IPS-NIHi7 (cell line): ENCODE data around the gene ZC3H18.
A peak's percentile ranks its signal among the peaks of the same experiment; 100 is the strongest.

Experiments used
- DNase-seq: peaks from one replicate; pipeline ENCODE4 v3.0.0; 2012; ENCODE audit warnings: mixed read lengths; ENCODE audit errors: extremely low spot score

Gene ZC3H18

DNA sequence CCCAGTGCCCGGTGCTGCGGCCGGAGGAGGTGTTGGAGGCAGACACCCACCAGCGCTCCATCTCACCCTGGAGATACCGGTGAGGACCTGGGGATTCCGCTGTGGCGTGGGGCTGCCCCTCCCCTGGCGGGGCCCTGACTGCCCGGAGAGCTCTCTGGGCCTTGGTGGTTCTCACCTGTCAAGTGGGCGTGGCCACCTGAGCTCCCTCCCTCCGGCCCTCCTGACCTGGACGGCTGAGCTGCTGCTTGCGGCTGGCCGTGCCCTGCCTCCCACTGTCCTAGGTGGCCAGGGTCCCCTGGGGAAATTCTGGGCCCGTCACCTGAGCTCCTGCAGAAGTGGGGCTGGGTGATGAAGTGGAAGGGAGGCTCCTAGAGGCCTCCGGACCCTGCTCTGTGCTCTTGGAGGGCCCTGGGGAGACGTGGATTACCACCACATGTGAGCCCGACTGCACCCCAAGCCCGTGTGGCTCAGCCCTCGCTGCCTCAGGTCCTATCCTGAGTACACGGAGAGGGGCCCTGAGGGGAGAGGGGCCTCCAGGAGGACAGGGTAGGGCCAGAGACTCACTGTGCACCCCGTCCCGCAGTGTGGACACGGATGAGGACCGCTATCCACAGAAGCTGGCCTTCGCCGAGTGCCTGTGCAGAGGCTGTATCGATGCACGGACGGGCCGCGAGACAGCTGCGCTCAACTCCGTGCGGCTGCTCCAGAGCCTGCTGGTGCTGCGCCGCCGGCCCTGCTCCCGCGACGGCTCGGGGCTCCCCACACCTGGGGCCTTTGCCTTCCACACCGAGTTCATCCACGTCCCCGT is 69.2 kb downstream of the ZC3H18 start:
- peak; percentile 84 for DNase-seq

DNA sequence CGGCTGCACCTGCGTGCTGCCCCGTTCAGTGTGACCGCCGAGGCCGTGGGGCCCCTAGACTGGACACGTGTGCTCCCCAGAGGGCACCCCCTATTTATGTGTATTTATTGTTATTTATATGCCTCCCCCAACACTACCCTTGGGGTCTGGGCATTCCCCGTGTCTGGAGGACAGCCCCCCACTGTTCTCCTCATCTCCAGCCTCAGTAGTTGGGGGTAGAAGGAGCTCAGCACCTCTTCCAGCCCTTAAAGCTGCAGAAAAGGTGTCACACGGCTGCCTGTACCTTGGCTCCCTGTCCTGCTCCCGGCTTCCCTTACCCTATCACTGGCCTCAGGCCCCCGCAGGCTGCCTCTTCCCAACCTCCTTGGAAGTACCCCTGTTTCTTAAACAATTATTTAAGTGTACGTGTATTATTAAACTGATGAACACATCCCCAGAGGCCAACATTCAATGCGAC is 69.9 kb downstream of the ZC3H18 start:
- DNase-seq: no peak

DNA sequence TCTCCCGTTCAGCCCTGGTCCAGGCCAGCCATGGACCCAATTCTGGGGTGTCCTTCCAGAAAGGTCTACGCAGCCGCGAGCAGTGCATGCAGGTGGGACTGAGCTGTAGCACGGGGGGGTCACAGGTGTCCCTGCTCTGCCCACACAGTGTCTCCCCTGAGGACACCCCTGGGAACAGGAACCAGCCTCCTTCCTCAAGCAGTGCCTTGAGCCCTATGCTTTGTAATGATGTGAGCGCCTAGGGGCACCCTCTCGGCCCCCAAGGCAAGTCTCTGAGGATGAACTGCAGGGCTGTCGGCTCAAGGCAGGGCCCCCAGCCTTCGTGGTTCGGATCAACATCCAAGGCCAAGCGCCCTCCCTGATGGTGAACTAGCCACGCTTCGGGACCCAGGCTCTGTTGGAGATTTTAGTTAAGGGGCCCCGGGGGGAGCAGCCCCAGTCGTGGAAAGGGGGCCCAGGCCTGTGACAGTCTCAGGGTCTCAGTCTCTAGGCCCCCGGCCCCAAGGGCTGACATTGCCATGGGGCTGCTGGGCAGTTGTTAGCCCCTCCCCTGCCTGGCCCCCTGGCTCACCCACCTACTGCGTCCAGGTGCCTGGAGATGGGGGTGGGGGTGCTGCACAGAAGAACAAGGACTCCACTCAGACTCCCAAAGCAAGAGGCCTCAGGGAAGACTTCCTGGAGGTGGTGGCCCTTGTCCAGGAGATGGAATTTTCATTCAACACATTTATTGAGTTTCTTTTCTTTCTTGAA is 70.5 kb downstream of the ZC3H18 start:
- no peak for DNase-seq

DNA sequence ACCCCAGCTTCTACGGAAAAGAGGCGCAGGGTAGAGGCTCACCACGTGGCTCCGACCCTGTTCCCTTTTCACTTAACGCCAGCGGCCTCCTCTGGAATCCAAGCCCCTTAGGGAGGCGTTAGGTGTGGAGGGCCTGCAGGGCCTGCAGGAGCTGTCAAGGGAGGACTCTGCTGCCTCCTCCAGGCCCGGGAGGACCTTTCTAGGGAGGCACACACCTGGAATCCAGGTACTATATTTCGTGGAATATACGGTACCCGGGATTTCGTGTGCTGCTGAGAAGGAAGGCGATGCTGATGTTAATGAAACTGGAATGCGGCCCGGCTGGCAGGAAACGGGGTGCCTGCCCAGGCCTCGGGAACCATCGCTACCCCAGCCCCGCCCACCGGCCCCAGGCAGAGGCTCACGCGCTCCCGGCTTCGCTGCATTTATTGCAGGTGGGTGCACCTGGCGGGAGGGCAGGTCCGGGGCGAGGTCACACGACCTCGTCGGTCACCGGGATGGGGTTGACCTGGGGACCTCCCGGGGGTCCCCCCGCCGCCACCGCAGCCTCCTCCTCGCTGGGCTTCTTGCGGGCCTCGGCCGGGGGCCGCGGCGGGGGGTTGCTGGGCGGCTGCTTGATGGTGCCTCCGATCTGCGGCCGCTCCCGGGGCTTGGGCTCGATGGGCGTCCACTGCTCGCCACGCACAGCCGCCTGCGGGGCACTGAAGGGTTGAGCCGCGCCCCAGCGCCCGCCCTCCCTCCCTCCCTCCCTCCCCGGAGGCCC is 72.9 kb downstream of the ZC3H18 start:
- no peak for DNase-seq

DNA sequence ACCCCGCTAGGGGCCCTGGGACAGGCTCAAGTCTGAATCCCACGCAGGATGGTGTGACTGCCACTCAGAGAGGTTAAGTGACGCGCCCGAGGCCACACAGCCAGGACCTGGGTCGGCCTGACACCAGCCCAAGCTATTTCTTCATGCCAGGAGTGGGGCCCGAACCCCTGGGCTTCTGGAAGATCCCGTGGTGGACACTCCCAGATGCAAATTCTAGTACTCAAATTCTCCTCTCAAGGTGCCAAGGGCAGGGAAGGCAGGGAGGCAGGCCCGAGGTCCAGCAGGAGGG is 73.4 kb downstream of the ZC3H18 start:
- DNase-seq: no peak

DNA sequence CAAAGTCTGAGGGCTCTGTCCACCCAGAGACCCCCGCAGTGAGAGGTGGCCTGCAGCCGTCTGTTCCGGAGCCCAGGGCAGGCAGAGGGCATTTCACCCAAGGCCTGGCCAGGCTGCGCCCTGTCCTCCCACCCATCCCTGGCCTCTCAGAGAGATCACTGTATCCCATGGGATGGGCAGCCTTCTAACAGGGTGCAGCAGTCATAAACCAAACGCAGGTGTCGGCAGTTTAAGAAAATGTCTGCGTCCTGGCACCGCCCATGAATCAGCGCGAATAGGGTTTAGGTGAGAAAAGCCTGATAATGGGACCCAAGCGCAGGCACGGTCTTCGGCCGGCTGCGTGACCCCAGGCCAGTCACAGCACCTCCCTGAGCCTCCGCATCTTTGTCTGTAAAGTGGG is 75.3 kb downstream of the ZC3H18 start:
- DNase-seq: no peak

DNA sequence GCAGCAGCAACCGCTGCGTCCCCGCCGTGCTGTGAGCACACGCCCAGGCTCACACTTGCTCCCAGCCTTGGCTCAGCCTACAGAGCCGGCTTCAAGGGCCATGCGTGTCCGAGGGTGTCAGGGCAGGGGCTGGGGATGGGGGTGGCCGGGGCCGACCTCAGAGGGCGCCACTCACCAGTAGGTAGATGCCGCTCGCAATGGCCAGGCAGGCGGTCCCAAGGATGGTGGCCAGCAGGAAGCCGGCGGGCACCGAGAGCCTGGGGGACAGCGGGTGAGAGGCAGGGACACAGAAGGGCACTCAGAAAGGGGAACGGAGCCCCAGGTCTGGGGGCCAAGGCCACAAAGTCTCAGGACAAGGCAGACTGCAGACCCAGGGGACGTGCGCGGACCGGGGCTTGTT is 75.7 kb downstream of the ZC3H18 start:
- no peak for DNase-seq

DNA sequence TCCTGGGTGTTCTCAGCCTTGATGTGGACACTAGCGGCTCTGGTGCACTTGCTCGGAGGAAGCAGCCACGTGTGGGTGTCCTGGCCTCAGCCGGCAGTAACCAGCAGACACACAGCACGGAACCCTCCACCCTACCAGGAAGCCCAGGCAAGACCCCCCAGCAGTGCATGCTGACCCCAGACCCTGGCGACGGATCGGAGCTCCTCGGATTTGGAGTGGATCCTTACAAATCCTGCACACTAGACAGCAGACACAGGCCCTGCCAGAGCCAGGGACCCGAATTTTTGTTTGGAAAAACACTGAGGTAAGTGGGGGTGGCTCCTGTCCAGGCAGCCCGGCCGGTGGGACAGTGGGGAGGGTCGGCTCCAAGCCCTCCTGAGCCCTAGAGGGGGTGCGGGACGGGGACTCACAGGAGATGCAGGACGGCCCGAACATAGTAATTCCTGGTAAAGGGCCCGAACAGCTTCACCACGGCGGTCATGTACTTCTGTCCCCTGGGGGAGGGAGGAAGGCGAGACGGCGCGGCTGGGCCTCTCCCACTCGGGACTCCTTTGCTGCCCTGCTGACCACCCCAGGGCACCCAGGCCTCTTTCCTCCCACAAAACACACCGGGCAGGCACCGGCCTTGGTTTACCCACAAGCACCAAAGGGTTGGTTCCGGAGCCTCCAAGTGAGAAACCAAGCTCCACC is 76.3 kb downstream of the ZC3H18 start:
- no peak for DNase-seq

DNA sequence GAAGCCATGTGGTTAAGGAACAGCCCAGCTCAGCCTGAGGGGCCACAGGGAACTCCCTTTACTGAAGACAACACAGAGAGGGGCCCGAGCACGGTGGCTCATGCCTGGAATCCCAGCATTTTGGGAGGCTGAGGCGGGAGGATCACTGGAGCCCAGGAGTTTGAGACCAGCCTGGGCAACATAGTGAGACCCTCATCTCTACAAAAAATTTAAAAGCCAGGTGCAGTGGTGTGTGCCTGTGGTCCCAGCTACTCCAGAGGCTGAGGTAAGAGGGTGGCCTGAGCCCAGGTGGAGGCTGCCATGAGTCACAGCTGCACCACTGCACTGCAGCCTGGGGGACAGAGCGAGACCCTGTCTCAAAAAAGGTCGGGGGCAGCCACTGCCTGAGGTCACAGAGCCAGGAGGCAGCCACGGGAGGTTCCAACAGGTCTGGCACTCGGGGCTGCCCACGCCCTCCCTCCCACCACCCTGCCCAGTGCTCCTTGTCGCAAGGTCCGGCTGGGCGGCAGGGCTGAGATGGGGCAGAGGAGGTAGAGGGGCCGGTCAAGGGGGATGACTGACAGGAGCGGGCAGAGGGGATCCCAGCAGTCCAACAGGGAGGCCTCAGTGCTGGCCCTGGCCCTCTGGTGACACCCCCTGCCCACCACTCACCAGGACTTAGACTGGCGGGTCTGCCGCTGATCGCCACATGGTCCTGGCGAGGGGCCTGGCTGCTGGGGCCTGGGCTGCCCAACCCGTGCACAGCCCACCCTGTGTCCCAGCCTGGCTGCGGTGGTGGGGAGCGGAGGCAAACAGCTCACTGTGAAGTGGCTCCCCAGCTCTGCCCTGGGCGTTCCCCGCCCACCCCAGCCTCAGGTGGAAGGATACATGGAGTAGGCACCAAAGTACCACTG is 77.2 kb downstream of the ZC3H18 start:
- DNase-seq: no peak

DNA sequence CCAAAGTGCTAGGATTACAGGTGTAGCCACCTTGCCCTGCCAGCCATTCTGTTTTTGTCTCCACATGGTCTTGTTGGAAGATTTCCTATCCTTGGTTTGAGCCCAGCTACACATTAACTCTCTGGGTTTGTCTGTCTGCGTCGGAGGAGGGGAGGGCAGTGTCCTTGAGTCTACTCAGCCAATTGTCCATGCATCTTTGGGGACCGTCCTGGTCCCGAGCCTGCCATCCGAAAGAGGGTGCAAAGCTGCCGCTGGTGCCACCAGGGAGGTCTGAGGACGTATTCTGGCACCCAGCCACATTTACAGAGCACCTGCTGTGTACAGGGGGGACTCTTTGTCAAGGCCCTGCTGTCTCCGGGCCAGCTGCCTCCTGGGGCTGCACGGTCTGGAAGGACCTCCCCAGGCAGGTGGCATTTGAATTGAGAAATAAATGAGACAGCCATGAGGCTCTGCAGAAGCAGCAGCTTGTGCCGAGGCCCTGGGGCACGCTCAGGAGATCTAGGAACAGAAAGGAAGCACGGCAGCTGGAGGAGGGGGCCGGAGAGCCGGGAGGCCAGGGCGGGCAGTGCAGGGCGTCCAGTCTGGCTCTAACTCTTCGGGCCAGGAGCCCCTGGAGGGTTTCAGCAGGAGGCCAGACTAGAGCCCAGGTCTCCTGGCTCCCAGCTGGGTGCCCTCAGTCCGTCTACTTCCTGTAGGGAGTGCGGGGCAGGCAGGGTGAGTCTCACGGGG is 79.2 kb downstream of the ZC3H18 start:
- DNase-seq: no peak

DNA sequence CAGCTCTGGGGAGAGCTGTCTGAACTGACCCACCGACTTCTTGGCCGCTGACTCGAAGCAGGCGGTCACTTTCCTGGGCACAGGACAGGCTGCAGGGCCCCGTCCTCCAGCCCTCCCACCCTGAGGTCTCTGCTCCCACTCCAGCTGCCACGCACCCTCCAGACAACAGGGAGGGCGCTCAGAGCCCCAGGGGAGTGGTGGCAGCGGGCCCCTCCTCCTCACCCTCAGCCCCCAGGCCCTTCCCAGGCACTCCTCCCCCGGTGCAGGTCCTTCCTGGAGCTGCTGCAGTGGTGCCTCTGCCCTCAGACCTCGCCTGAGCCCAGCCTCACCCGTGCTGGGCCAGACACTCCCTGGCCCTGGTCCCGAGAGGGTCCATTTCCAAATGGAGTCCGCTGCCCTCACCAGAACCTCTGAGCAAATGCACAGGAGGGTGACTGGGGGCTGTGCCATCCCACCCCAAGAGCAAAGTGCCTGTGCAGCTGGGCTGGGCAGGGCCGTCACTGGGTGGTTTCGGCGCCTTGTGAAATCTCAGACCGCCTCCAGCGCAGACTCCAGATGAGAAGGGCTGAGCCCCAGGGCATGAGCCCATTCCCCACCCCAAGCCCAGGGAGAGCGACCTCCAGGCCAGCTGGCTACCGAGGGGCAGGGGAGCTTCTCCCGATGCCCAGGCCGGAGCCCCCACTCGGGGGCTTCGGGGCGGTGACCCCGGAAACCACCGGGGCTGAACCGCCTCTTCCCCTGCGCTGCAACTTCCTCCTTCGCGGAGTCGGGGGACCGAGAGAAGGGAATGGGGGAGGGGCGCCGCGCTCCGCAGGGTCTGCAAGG is 79.9 kb downstream of the ZC3H18 start:
- DNase-seq: no peak

DNA sequence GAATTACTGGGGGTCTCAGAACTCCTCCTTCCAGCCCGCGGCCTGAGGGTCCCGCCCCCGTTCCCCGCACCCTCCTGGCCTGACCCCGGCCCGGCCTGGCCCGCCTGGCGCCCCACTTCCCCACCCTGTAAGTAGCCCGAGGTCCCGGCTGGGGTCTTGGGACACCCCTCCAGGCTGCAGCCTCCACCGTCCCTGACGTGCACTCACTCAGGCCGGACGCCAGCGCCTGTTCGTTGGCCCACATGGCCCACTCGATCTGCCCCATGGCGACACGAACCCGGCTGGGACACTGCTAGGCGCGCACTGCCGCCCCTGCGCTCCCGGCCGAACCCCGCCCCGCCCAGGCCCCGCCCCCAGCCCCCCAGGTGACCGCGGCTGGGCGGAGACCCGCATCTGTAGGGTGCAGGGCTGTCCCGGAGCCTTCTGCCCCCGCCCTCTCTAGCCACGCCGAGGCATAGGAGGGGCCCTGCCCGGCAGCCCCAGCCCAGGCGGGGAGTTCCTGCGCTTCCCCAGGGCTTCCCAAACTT is 80.6 kb downstream of the ZC3H18 start, which contains the start of gene CYBA:
TSS of gene CYBA (minus strand) at position 305 of the 527 bp plus-strand sequence. CDS start at position 265, 40 bp downstream.
- DNase-seq: peak; percentile 93

DNA sequence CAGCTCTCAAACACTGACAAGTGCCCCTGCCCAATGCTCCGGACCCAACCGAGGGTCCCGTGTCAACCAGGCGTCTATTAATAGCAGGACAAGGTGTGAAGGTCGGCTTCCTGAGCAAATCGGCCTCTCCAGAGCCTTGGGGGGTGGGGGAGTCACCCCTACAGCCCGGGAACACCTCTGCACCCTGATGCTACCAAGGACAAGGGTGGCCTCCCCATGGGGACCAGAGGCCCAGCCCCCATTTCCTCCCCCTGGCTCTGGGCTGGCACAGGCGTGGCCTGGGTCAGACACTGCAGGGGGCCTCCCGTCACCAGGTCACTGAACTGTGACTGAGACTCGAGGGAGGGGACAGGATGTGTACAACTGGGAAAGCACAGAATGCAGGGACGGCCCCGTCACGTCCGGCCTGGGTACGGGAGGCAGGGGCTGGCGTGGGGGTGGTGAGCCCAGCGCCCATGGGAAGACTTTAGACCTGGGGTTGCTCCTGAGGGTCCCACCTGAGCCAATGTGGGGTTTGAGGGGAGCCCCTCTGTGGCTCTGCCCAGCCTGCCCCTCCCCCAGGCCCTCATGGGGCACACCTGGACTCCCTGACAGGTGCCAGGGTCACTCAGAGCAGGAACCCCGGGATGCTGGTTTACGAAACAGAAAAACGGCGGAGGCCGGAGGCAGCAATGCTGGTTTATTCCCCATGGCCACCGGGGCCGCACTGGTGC is 81.2 kb downstream of the ZC3H18 start:
- DNase-seq: no peak

DNA sequence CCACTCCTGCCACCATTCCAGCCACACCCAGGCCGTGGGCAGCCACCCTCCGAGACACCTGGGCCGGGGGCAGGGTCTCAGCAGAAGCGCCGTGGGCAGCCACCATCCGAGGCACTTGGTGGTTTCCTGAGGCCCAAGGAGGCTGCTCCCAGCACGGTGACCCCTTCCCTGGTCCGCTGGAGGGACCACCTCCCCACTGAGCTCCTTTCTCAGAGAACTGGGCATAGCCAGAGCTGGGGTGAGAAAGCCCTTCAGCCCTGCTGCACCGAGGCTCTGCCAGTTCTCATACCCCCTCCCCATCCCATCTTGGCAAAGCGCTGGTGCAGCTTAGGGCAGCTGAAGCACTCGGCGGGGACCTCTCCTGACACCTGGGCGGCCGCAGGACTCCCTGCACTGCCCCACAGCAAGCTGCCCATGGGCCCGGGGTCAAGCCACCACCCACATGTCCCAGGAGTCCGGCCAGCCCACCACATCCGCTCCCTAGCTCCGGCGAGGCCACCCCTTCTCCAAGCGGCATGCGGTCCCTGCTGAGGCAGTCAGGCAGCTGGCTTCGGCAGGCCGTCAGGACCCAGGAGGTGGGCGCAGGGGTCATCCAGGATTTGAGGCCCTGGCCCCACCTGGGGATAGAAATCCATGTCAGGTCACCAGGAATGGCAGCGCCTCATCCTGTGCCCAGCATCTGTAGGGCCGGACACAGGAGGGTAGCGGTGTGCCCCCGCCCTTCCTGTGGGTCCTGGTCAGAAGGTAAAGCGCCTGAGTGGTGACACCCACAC is 82.0 kb downstream of the ZC3H18 start:
- no peak for DNase-seq

DNA sequence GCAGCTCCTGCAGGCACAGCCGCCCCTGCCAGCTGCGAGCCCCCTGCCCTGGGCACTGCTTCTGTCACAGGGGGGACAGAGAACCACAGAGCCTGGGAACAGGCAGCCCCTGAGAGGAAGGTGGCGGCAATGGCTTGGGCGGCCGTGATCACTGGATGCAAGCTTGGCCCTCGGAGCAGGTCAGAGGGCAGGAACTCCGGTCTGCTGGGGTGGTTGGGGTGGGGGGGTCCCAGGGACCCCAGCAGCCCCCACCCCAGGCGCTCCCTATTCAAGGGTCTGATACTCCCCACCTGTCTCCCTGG is 82.5 kb downstream of the ZC3H18 start:
- no peak for DNase-seq

DNA sequence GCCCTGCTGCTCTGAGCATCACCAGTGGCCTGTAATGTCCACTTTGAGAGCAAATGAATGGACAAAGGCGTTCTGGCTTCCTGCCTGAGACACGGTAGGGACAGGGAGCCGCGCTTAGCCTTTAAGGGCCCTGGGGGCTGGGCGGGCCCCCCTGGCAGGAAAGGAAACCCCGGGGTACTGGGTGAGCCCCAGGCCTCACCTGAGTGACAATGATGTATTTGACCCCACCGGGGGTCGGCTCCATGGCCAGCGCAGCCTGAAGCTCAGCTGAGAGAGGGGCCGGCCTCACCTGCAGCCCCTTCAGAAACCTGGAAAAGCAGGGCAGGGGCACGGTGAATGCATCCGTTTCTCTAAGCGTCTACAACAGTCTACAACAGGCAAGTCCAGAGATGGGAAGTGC is 82.9 kb downstream of the ZC3H18 start:
- DNase-seq: no peak

DNA sequence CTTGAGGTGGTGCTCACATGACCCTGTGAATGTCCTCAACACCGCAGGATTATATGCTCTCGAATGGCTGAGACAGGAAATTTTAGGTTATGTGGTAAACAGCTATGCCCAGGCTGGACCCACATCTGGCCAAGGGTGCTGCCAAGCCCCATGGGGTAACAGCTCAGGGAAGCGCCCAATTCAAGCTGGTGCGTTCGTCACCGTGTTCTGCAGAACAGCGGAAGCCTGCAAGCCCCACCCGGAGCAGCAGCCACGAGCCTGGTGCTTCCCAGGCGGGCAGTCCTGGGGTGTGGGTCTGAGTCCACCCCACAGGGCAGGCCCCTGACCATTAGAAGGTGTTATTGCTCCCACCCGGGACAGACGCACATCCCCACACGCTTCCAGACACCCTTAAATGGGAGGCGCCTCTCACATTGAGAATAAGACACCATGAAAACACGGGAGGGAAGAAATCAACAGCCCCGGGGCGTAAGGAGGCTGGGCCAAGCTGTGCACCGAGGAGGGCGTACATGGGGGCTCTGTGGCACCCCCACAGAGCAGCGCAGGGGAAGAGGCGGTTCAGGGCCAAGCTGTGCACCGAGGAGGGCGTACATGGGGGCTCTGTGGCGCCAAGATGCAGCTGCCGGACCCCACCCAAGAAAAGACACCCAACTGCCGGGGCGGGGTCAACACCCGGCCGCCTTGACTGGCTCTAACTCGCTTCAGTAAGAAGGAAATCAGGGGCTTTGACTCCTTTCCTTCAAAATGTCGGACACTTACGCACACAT is 83.6 kb downstream of the ZC3H18 start:
- DNase-seq: no peak
